HepG2 (cell line): ENCODE measurements around the gene TMCC2. TPM values are rescaled to one million over a fixed set of nuclear protein-coding genes. Genes with fewer than 3 reads are reported as not detected.
A peak's percentile ranks its signal among the peaks of the same experiment; 100 is the strongest.

Source experiments
- ATAC-seq: fragments of 200-7000 bp; cut with Tn5 transposase; 3 replicates; pipeline ENCODE4 v1.9.1; 2020; ENCODE audit warnings: mild to moderate bottlenecking, moderate library complexity
- BruUV-seq: library from RNA; stranded (reverse); fragments of 400-500 nt; replicated peaks from 2 replicates; lab custom pipeline; 2021; lab: Mats Ljungman, UMichigan
- CTCF ChIA-PET: fragments of 300-600 bp; formaldehyde crosslinking; extraction: SDS; loops from one replicate; lab custom pipeline; 2021; ENCODE audit warnings: low total read pairs, inconsistent platforms, low intra/inter-chr PET ratio; lab: Yijun Ruan, JAX
- POLR2A ChIA-PET: fragments of 350-600 bp; sonication (Branson Sonifier 250); formaldehyde crosslinking; loops from one replicate; lab custom pipeline; 2020; ENCODE audit warnings: antibody characterized with exemption, inconsistent platforms; lab: Yijun Ruan, JAX
- DNase-seq: peaks from one replicate; pipeline ENCODE4 v3.0.0-alpha.2; 2015; ENCODE audit warnings: low spot score
- FAIRE-seq: peaks from 3 replicates; lab custom pipeline; 2011; peaks lifted over from hg19 to GRCh38; lab: Jason Lieb, UNC
- H2AFZ ChIP-seq: one replicate; pipeline ENCODE4 v1.6.1; 2011; ENCODE audit warnings: low read length, inconsistent platforms
- H3K27ac ChIP-seq: fragments of 300-600 bp; 3 replicates; pipeline ENCODE4 v1.8.0; 2011; ENCODE audit warnings: mixed run types, mild to moderate bottlenecking, mixed read lengths, low read length, inconsistent platforms; ENCODE audit not compliant: insufficient read depth; ENCODE audit errors: extremely low read length
- H3K27me3 ChIP-seq, 2 experiments: fragments of 200-600 bp in 1 of 2; 2 replicates in 1 of 2; 3 replicates in 1 of 2; pipeline versions ENCODE4 v1.6.0 to v1.8.0; 2011; ENCODE audit warnings: low read length in 2 of 2, mild to moderate bottlenecking in 2 of 2, moderate library complexity in 2 of 2, inconsistent platforms in 1 of 2; ENCODE audit not compliant: insufficient read depth in 2 of 2, control insufficient read depth in 1 of 2
- H3K36me3 ChIP-seq, 2 experiments: fragments of 200-600 bp in 1 of 2; replicated peaks in 1 of 2; 2 replicates in 1 of 2; 3 replicates in 1 of 2; pipeline versions ENCODE4 v1.5.1 to v1.8.0; 2011; ENCODE audit warnings: low read length in 2 of 2, inconsistent platforms in 1 of 2; ENCODE audit not compliant: insufficient read depth in 2 of 2, control insufficient read depth in 1 of 2
- H3K4me1 ChIP-seq: 2 replicates; pipeline ENCODE4 v1.5.1; 2012; ENCODE audit warnings: low read length, inconsistent platforms; ENCODE audit not compliant: insufficient read depth
- H3K4me2 ChIP-seq: 2 replicates; pipeline ENCODE4 v1.6.0; 2011; ENCODE audit warnings: low read depth, low read length, inconsistent platforms
- H3K4me3 ChIP-seq, 3 experiments: fragments of 200-600 bp in 1 of 3; sonication (generic), shearing (Covaris generic) in 1 of 3; replicated peaks in 1 of 3; 2 replicates each; pipeline ENCODE4 v1.5.1; 2011 to 2016; ENCODE audit warnings: low read length in 3 of 3, inconsistent platforms in 2 of 3, low read depth in 2 of 3, mild to moderate bottlenecking in 2 of 3, control low read depth in 1 of 3, mixed read lengths in 1 of 3; ENCODE audit not compliant: insufficient read depth in 1 of 3
- H3K79me2 ChIP-seq: one replicate; pipeline ENCODE4 v1.6.1; 2011; ENCODE audit warnings: low read length, inconsistent platforms; ENCODE audit not compliant: insufficient read depth
- H3K9ac ChIP-seq: 2 replicates; pipeline ENCODE4 v1.6.0; 2011; ENCODE audit warnings: mild to moderate bottlenecking, low read depth, low read length, inconsistent platforms; ENCODE audit not compliant: insufficient read depth
- H3K9me3 ChIP-seq: 2 replicates; pipeline ENCODE4 v1.5.1; 2012; ENCODE audit warnings: mild to moderate bottlenecking, low read length
- H4K20me1 ChIP-seq: 2 replicates; pipeline ENCODE4 v1.6.0; 2011; ENCODE audit warnings: inconsistent platforms, mild to moderate bottlenecking, low read length, moderate library complexity; ENCODE audit not compliant: insufficient read depth
- CREB1 ChIP-seq, 2 experiments: fragments of 450-650 bp in 1 of 2; IDR thresholded peaks; 2 replicates each; pipeline ENCODE4 v1.6.1; 2016 to 2017; ENCODE audit warnings: control low read depth in 1 of 2, mild to moderate bottlenecking in 1 of 2, missing compliant biosample characterization in 1 of 2, missing genetic modification characterization in 1 of 2
- GTF2F1 ChIP-seq: fragments of 150-350 bp; IDR thresholded peaks from 2 replicates; pipeline ENCODE4 v1.6.1; 2014; ENCODE audit warnings: low read length
- HMGXB3 ChIP-seq: sonication (generic); formaldehyde crosslinking; IDR thresholded peaks from 2 replicates; pipeline ENCODE4 v1.4.0; 2020; ENCODE audit warnings: missing genetic modification reagents, borderline replicate concordance
- IKZF4 ChIP-seq: sonication (generic); formaldehyde crosslinking; IDR thresholded peaks from 2 replicates; pipeline ENCODE4 v1.5.1; 2020; ENCODE audit warnings: borderline replicate concordance, mild to moderate bottlenecking, low read depth, missing genetic modification reagents; ENCODE audit errors: not compliant biosample characterization
- ZFYVE20 ChIP-seq: sonication (generic); formaldehyde crosslinking; IDR thresholded peaks from 2 replicates; pipeline ENCODE4 v1.8.0; 2023; ENCODE audit warnings: low read depth, mild to moderate bottlenecking, moderate library complexity, missing genetic modification reagents, borderline replicate concordance
- ZNF343 ChIP-seq: sonication (generic); formaldehyde crosslinking; IDR thresholded peaks from 2 replicates; pipeline ENCODE4 v1.4.0; 2020; ENCODE audit warnings: mild to moderate bottlenecking, missing genetic modification reagents
- ZNF629 ChIP-seq: sonication (generic); formaldehyde crosslinking; conservative IDR thresholded peaks from 2 replicates; pipeline ENCODE4 v1.5.0; 2020; ENCODE audit warnings: missing genetic modification reagents
- ZNF709 ChIP-seq: sonication (generic); formaldehyde crosslinking; IDR thresholded peaks from 2 replicates; pipeline ENCODE4 v1.5.0; 2020; ENCODE audit warnings: mild to moderate bottlenecking, missing genetic modification reagents
- WGBS: methylation state at CpG from one replicate; pipeline ENCODE4 v1.1.6; 2017; ENCODE audit warnings: low lambda C conversion rate; 5-methylcytosine and 5-hydroxymethylcytosine counted together
- in situ Hi-C: cut with HindIII; loops from 2 replicates; pipeline ENCODE4 v1.10.0; 2017; ENCODE audit warnings: low pct_unique_long_range_greater_than_20kb; ENCODE audit not compliant: extremely low pct_ligation_motif_present
- intact Hi-C: fragments of 100-400 bp; cut with micrococcal nuclease; formaldehyde crosslinking; loops from one replicate; pipeline ENCODE4 v1.10.0; 2022; ENCODE audit not compliant: unreplicated experiment
- polyA plus RNA-seq, 8 experiments: library from polyadenylated mRNA; depleted of rRNA in 3 of 8; stranded (reverse) in 7 of 8; unstranded in 1 of 8; fragments of >200 nt; fragmentation: Illumina TruSeq in 4 of 8; extraction: Trizol in 4 of 8; gene quantifications; 2 replicates each; pipeline versions ENCODE4 v1.2.1 to v1.2.3, GENCODE V29; 2011 to 2016; ENCODE audit warnings: low read depth in 4 of 8, missing spikeins in 1 of 8, mixed read lengths in 1 of 8; ENCODE audit not compliant: insufficient read depth in 1 of 8
- total RNA-seq, 5 experiments: library from RNA; depleted of rRNA; stranded (reverse); fragments of >200 nt; fragmentation: Illumina TruSeq; extraction: Trizol; gene quantifications; 2 replicates each; pipeline ENCODE4 v1.2.3, GENCODE V29; 2016; ENCODE audit warnings: low read depth in 1 of 5
- TF ChIP-seq, protein P1 (sequence below), 2 experiments: sonication (generic) in 1 of 2; formaldehyde crosslinking in 1 of 2; IDR thresholded peaks; 2 replicates each; pipeline versions ENCODE4 v1.4.0 to v1.6.1; 2018 to 2020; ENCODE audit warnings: missing genetic modification reagents in 2 of 2, borderline replicate concordance in 1 of 2, low read depth in 1 of 2, mild to moderate bottlenecking in 1 of 2, missing biosample characterization in 1 of 2
- TF ChIP-seq, protein P2 (sequence below): sonication (generic); formaldehyde crosslinking; IDR thresholded peaks from 2 replicates; pipeline ENCODE4 v1.4.0; 2020; ENCODE audit warnings: missing genetic modification reagents, borderline replicate concordance

Gene TMCC2
- total and polyA plus RNA-seq, 2 of the 13 experiments (the other 11 are each of a cell fraction or from before 2014, with no cell fraction given), result 0.12 to 0.24 TPM

DNA sequence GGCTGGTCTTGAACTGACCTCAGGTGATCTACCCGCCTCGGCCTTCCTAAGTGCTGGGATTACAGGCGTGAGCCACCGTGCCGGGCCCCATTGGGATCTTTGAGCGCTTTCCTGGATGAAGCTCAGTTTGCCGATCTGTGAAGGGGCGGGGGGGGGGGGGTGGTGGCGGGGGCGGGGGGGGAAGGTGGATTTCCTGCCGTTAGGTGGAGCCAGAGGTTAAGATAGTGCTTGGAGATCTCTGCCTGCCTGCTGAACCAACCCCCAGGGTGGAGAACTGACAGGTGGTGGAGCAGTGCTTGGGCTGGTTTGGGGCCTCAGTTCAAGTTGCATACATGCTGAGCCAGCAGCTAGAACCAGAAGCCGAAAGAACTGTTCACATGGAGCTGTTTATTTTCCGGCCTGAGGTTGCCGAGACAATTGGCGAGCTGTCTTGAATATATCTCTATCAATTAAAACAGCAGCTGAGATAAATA, 1.7 kb downstream of the TMCC2 start (continued):
- TF ChIP-seq ZNF629, result peak; percentile 47; the same call in 1 of the 2 replicates
- TF ChIP-seq, protein P1, sequence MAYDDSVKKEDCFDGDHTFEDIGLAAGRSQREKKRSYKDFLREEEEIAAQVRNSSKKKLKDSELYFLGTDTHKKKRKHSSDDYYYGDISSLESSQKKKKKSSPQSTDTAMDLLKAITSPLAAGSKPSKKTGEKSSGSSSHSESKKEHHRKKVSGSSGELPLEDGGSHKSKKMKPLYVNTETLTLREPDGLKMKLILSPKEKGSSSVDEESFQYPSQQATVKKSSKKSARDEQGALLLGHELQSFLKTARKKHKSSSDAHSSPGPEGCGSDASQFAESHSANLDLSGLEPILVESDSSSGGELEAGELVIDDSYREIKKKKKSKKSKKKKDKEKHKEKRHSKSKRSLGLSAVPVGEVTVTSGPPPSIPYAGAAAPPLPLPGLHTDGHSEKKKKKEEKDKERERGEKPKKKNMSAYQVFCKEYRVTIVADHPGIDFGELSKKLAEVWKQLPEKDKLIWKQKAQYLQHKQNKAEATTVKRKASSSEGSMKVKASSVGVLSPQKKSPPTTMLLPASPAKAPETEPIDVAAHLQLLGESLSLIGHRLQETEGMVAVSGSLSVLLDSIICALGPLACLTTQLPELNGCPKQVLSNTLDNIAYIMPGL (CRISPR knock-in tag; IDR thresholded peaks at IDR 0.05; ENCODE audit: borderline replicate concordance in 1 of 2, low read depth in 1 of 2), result 0 out of 4 replicates have a peak, but pooled peaks of 1 of the 2 experiments have one; percentile 27

GRCh38 chr1:205229916-205230700, 2.4 kb downstream of the TMCC2 start:
- H3K9me3 ChIP-seq, result no peaks in the 10 kb centered on the region
- no peak overlapping the region for H3K9ac ChIP-seq
- H2AFZ ChIP-seq, result no peak overlapping the region
- H3K79me2 ChIP-seq, result no peaks in the 10 kb centered on the region
- intact Hi-C loops, result loop anchor here (1.0 kb wide), 1 partner anchor 26 kb away; no protein-coding TSS in a partner anchor
- ChIA-PET POLR2A (interaction anchor here (1.2 to 2.1 kb wide), 3 partner anchors 19 to 108 kb away, joined by 3 to 5 read pairs (median 5); partner anchors contain the start of genes DSTYK and RBBP5), CTCF (interaction anchor here (1.1 kb wide), 1 partner anchor 25 kb away, joined by 4 read pairs; no protein-coding TSS in a partner anchor)
- TF ChIP-seq ZNF343 (CRISPR knock-in tag), result no peak
- TF ChIP-seq CREB1 (IDR thresholded peaks at IDR 0.05), result no peak
- TF ChIP-seq CREB1 (CRISPR knock-in tag; IDR thresholded peaks at IDR 0.05), result no peak
- no peak for TF ChIP-seq GTF2F1
- TF ChIP-seq, protein P2, sequence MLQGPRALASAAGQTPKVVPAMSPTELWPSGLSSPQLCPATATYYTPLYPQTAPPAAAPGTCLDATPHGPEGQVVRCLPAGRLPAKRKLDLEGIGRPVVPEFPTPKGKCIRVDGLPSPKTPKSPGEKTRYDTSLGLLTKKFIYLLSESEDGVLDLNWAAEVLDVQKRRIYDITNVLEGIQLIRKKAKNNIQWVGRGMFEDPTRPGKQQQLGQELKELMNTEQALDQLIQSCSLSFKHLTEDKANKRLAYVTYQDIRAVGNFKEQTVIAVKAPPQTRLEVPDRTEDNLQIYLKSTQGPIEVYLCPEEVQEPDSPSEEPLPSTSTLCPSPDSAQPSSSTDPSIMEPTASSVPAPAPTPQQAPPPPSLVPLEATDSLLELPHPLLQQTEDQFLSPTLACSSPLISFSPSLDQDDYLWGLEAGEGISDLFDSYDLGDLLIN (CRISPR knock-in tag), result no peak
- no peak for TF ChIP-seq IKZF4 (CRISPR knock-in tag)
- TF ChIP-seq HMGXB3 (CRISPR knock-in tag), result no peak
- TF ChIP-seq ZFYVE20 (CRISPR knock-in tag), result no peak
- TF ChIP-seq ZNF709, result no peak
- FAIRE-seq, result no peak
- no peak for ATAC-seq
- 29% methylated on average over 10 of the region's 10 CpGs for WGBS
- no peak overlapping the region for H3K4me3 ChIP-seq
- H3K4me2 ChIP-seq, result peak overlapping the region; percentile 43; the same call in 1 of the 2 replicates
- peaks cover 4 to 42% of the 10 kb centered on the region in 2 experiments; a peak in 4 of 5 replicates for H3K27me3 ChIP-seq
- DNase-seq, result no peak
- H3K4me1 ChIP-seq, result peaks cover 30% of the 10 kb centered on the region
- H3K36me3 ChIP-seq, result no peaks in the 10 kb centered on the region
- no peak overlapping the region for H3K27ac ChIP-seq
- in situ Hi-C loops, result no loop called here
- BruUV-seq, result no TSS peak
- no peaks in the 10 kb centered on the region for H4K20me1 ChIP-seq
